GM12891 (cell line): ENCODE data around the gene SCD5.

ENCODE experiments used
- DNase-seq: peaks from one replicate; pipeline ENCODE4 v3.0.0; 2011; ENCODE audit warnings: low spot score; ENCODE audit not compliant: insufficient read length
- FAIRE-seq: peaks from 2 replicates; lab custom pipeline; 2011; peaks lifted over from hg19 to GRCh38; lab: Jason Lieb, UNC
- PAX5 ChIP-seq: IDR thresholded peaks from 2 replicates; pipeline ENCODE4 v1.6.1; 2011; ENCODE audit warnings: low read length, moderate library complexity, mild to moderate bottlenecking; ENCODE audit not compliant: insufficient read depth, severe bottlenecking
- POLR2A ChIP-seq: IDR thresholded peaks from 2 replicates; pipeline ENCODE4 v1.6.1; 2011; ENCODE audit warnings: low read depth, low read length, control low read depth
- POLR2AphosphoS5 ChIP-seq: IDR thresholded peaks from 2 replicates; pipeline ENCODE4 v1.6.1; 2011; ENCODE audit warnings: low read depth, low read length, control low read depth
- POU2F2 ChIP-seq: IDR thresholded peaks from 2 replicates; pipeline ENCODE4 v1.6.1; 2011; ENCODE audit warnings: low read depth, mild to moderate bottlenecking, control low read depth, low read length, moderate library complexity
- SPI1 ChIP-seq: IDR thresholded peaks from 2 replicates; pipeline ENCODE4 v1.6.1; 2011; ENCODE audit warnings: low read depth, low read length, control low read depth
- TAF1 ChIP-seq: IDR thresholded peaks from 2 replicates; pipeline ENCODE4 v1.6.1; 2011; ENCODE audit warnings: low read depth, low read length, control low read depth

SCD5 gene

DNA sequence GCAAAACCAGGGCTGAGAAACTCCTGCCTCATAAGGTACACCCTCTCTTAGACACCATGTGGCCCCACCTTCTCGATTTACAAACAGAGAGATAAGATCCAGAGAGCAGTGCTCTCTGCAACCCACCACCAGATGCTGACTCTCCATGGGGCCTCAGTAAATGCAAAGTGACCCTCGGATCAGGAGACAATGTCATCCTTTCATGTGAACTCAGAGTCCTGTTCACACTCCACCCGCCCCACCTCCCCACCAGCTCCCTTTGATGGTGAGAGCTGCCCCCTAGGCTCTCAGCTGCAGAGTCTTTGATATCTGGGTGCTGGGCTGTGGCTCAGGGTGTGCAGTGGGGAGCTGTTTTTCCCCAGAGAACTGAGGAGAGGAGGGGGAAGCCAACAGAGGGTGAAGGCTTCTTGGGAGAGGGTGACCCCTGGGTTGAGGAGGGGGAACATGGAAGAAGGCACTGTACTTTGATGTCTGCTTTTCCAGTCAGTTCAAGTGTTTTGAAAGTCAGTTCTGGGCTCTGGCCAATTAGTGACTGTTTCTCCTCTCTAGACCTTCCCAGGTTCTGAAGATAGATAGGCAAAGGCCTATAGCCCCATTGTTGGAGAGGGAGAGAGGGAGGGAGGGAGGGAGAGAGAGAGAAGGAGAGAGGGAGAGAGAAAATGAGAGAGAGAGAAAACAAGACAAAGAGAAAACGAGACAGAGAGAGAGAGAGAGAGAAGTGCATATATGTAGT lies 88.2 kb downstream of the SCD5 start:
- no peak for TF ChIP-seq PAX5
- no peak for TF ChIP-seq SPI1
- no peak for TF ChIP-seq POLR2A
- TF ChIP-seq TAF1, result no peak
- no peak for TF ChIP-seq POLR2AphosphoS5
- no peak for TF ChIP-seq POU2F2
- FAIRE-seq, result no peak
- no peak for DNase-seq

DNA sequence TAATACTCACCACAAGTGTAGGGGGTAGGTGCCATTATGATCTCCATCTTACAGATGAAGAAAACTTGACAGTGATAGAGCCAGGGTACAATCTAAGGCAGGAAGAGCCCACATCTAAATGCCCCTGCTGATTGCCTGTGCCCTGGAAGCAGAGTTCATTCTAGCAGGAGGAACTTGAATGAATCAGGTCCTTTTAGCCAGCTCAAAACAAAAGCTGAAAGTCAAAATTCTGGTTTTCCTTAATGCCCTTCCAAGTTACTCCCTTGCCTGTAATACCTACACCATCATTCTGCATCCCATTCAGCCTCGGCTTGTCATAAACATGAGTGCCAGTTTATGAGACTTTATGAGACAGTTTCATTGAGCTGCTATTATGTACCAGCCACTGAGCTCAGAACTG lies 89.6 kb downstream of the SCD5 start:
- DNase-seq (no peak), FAIRE-seq (no peak)
- TF ChIP-seq POU2F2, result no peak
- TF ChIP-seq PAX5, result no peak
- no peak for TF ChIP-seq TAF1
- TF ChIP-seq SPI1, result no peak
- no peak for TF ChIP-seq POLR2A
- TF ChIP-seq POLR2AphosphoS5, result no peak

GRCh38 chr4:82706349-82707000 lies 92.1 kb downstream of the SCD5 start:
- TF ChIP-seq TAF1, result no peak
- TF ChIP-seq POLR2AphosphoS5, result no peak
- no peak for TF ChIP-seq POLR2A
- TF ChIP-seq SPI1, result no peak
- TF ChIP-seq POU2F2, result no peak
- TF ChIP-seq PAX5, result no peak
- DNase-seq (no peak), FAIRE-seq (no peak)

DNA sequence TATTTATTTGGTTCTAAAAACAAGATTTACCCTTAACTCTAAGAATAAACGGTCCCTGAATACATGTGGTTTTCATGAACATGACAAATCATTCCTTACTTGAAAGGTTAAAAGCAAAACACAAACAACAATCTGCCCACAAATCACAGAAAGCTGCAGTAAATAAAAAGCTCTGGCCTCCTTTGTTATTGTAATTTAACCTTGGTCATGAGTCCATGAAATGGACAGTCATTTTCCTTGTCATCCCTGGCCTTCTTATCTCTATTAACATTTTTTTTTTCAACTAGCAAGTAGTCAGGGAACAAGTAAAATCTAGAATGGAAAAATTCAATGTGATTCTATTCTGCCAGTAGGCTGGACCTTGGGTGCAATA lies 92.7 kb downstream of the SCD5 start:
- no peak for TF ChIP-seq POLR2A
- no peak for TF ChIP-seq POU2F2
- TF ChIP-seq POLR2AphosphoS5, result no peak
- TF ChIP-seq PAX5, result no peak
- no peak for TF ChIP-seq TAF1
- no peak for TF ChIP-seq SPI1
- FAIRE-seq (no peak), DNase-seq (no peak)

DNA sequence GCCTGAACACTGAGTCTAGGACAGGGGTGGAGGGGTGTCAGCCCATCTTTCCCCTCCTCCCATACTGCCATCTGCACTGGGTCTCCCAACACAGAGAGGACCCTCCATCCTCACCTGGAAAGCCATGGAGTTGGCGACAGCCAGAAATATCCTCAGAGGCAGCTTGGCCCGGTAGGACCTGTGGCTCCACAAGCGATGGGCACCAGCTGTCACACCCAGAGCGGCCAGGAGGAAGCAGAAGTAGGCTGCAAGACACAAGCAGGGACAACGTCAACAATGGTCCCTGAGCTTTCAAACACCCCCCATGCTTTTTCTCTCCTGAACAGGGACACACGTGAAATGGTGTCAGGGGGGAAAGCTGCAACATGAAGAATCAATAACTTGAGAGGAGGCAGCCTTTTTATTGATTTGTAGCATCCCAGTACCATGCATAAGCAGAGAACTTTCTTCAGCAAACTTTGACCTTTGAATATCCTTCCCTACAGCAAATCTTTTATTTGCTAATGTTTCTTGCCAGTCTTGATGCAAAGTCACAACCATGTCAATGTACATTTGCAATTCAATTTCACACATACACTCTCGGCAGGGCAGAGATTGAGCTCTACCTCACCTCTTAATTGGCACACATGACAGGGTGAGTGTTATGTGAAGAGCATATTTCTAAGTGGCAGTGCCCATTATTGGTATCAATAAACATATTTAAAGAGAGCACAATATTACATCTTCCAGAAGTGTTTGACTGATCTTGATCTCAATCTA lies 93.2 kb downstream of the SCD5 start:
- TF ChIP-seq PAX5 (no peak), SPI1 (no peak), TAF1 (no peak), POU2F2 (no peak), POLR2AphosphoS5 (no peak), POLR2A (no peak)
- FAIRE-seq (no peak), DNase-seq (no peak)

DNA sequence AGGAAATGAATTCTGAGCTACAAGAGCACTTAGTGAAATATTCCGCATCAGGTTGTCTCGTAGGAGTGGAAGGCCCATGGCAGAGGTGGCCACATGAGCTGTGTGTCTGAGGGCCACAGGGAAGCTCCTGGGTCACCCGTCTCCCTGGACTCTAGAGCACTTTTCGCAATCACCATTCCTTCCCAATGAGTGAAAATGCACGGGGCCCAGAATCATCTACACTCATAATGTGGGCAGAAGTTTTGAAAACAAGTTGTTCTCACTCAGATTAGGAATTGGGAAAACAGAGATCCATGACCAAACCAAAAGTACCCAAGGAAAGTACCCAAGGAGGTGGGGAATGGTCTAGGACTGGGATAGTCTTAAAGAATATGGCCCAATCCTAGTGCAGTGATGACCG lies 94.4 kb downstream of the SCD5 start:
- no peak for FAIRE-seq

GRCh38 chr4:82698412-82698811 lies 100.2 kb downstream of the SCD5 start:
- FAIRE-seq (no peak), DNase-seq (no peak)
- TF ChIP-seq PAX5 (no peak), TAF1 (no peak), POU2F2 (no peak), SPI1 (no peak), POLR2A (no peak), POLR2AphosphoS5 (no peak)

More for the DNA sequence above, 94.4 kb downstream of the SCD5 start:
- no peak for DNase-seq
- TF ChIP-seq SPI1, result no peak
- no peak for TF ChIP-seq PAX5

DNA sequence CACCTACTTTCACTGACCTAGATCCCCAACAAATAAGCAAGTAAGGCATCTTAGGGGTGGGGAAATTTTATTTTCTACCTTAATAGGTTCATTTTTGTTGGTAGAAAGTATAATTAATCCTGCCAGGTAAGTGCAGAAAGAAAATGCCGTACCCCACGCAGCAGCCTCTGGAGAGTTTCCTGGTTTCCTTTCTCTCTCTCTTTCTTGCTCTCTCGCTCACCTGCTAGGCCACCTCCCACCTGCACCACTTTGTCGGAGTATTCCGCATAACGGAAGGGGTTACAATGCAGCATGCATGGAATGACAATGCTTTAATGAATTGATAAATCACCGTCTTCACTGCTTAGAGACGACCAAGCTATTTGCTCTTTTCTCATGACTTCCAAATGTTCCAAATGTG lies 101.0 kb downstream of the SCD5 start:
- FAIRE-seq (no peak), DNase-seq (no peak)
- TF ChIP-seq TAF1, result no peak
- TF ChIP-seq POU2F2, result no peak
- no peak for TF ChIP-seq PAX5
- no peak for TF ChIP-seq POLR2A

- no peak for TF ChIP-seq POU2F2
- no peak for TF ChIP-seq POLR2AphosphoS5
- no peak for TF ChIP-seq POLR2A
- TF ChIP-seq TAF1, result no peak
- TF ChIP-seq PAX5, result no peak
- no peak for TF ChIP-seq SPI1
- DNase-seq (no peak), FAIRE-seq (no peak)
Observed at GRCh38 chr4:82696117-82696860, 102.3 kb downstream of the SCD5 start.
